SK-N-SH (cell line): ENCODE data around the gene KIF1A. TPM values are rescaled to one million over a fixed set of nuclear protein-coding genes. Genes with fewer than 3 reads are reported as not detected.

Experiments
- CTCF ChIA-PET: fragments of 300-600, 350-600 bp; formaldehyde crosslinking; extraction: SDS; loops from one replicate; lab custom pipeline; 2021; lab: Yijun Ruan, JAX
- POLR2A ChIA-PET: fragments of 350-600 bp; sonication (Branson Sonifier 250); formaldehyde crosslinking; extraction: SDS; loops from one replicate; lab custom pipeline; 2020; ENCODE audit warnings: antibody characterized with exemption, inconsistent platforms; lab: Yijun Ruan, JAX
- DNase-seq: peaks from one replicate; pipeline ENCODE4 v3.0.0; 2012
- H2AFZ ChIP-seq: fragments of 200-600 bp; sonication (generic); 2 replicates; pipeline ENCODE4 v1.8.1; 2016; ENCODE audit warnings: antibody characterized with exemption, mild to moderate bottlenecking, low read depth
- H3F3A ChIP-seq: fragments of 200-600 bp; sonication (generic); replicated peaks from 2 replicates; pipeline ENCODE3; 2016; ENCODE audit warnings: antibody characterized with exemption, mild to moderate bottlenecking; ENCODE audit not compliant: insufficient read depth
- H3K27ac ChIP-seq, 2 experiments: fragments of 200-500 bp in 1 of 2; fragments of 200-600 bp in 1 of 2; sonication (Bioruptor generic) in 1 of 2; sonication (generic), shearing (Covaris generic) in 1 of 2; 2 replicates each; pipeline versions ENCODE4 v1.5.1 to v1.6.1; 2014 to 2016; ENCODE audit warnings: low read depth in 2 of 2, inconsistent platforms in 1 of 2, low read length in 1 of 2, mild to moderate bottlenecking in 1 of 2, mixed read lengths in 1 of 2
- H3K27me3 ChIP-seq: fragments of 200-600 bp; sonication (generic), shearing (Covaris generic); 2 replicates; pipeline ENCODE4 v1.6.1; 2016; ENCODE audit warnings: mixed run types; ENCODE audit not compliant: insufficient read depth
- H3K36me3 ChIP-seq, 2 experiments: fragments of 200-500 bp in 1 of 2; fragments of 200-600 bp in 1 of 2; sonication (Bioruptor generic) in 1 of 2; sonication (generic) in 1 of 2; replicated peaks in 1 of 2; 2 replicates each; pipeline versions ENCODE3 to v1.5.1; 2014 to 2016; ENCODE audit warnings: low read length in 1 of 2, mild to moderate bottlenecking in 1 of 2; ENCODE audit not compliant: insufficient read depth in 2 of 2, control insufficient read depth in 1 of 2
- H3K4me1 ChIP-seq, 2 experiments: fragments of 200-500 bp in 1 of 2; fragments of 200-600 bp in 1 of 2; sonication (Bioruptor generic) in 1 of 2; sonication (generic), shearing (Covaris generic) in 1 of 2; 2 replicates each; pipeline versions ENCODE4 v1.5.1 to v1.6.1; 2014 to 2016; ENCODE audit warnings: low read depth in 1 of 2, low read length in 1 of 2, mixed run types in 1 of 2; ENCODE audit not compliant: insufficient read depth in 2 of 2, control insufficient read depth in 1 of 2
- H3K4me2 ChIP-seq: fragments of 200-600 bp; sonication (generic), shearing (Covaris generic); 2 replicates; pipeline ENCODE4 v1.6.1; 2017; ENCODE audit warnings: mixed run types
- H3K4me3 ChIP-seq, 2 experiments: fragments of 200-500 bp in 1 of 2; fragments of 200-600 bp in 1 of 2; sonication (Bioruptor generic) in 1 of 2; sonication (generic), shearing (Covaris generic) in 1 of 2; 2 replicates each; pipeline versions ENCODE4 v1.5.1 to v1.8.1; 2014 to 2016; ENCODE audit warnings: low read depth in 2 of 2, inconsistent platforms in 1 of 2, low read length in 1 of 2, mild to moderate bottlenecking in 1 of 2, mixed read lengths in 1 of 2, moderate library complexity in 1 of 2
- H3K79me2 ChIP-seq: fragments of 200-600 bp; sonication (generic); 2 replicates; pipeline ENCODE4 v1.8.1; 2017; ENCODE audit warnings: mild to moderate bottlenecking; ENCODE audit not compliant: insufficient read depth
- H3K9ac ChIP-seq: fragments of 200-600 bp; sonication (generic); 2 replicates; pipeline ENCODE4 v1.6.1; 2017; ENCODE audit warnings: mixed run types
- H3K9me2 ChIP-seq: fragments of 200-600 bp; sonication (generic); 2 replicates; pipeline ENCODE4 v1.6.1; 2017; ENCODE audit warnings: mixed run types
- H3K9me3 ChIP-seq: fragments of 200-600 bp; sonication (generic); 2 replicates; pipeline ENCODE4 v1.6.1; 2017; ENCODE audit warnings: mixed run types, mild to moderate bottlenecking, moderate library complexity
- H4K20me1 ChIP-seq: fragments of 200-600 bp; sonication (generic); 2 replicates; pipeline ENCODE4 v1.6.1; 2017; ENCODE audit warnings: mild to moderate bottlenecking, mixed run types; ENCODE audit not compliant: insufficient read depth
- CHD2 ChIP-seq: fragments of 150-350 bp; IDR thresholded peaks from 2 replicates; pipeline ENCODE4 v1.6.1; 2018; ENCODE audit warnings: low read length; ENCODE audit not compliant: partially characterized antibody
- ELF1 ChIP-seq: IDR thresholded peaks from 2 replicates; pipeline ENCODE4 v1.4.0; 2012
- EZH2phosphoT487 ChIP-seq: fragments of 200-600 bp; sonication (generic); IDR thresholded peaks from 2 replicates; pipeline ENCODE4 v1.6.1; 2017; ENCODE audit warnings: low read depth, mixed run types, mild to moderate bottlenecking, antibody characterized with exemption, moderate library complexity, borderline replicate concordance
- FOSL2 ChIP-seq: IDR thresholded peaks from 2 replicates; pipeline ENCODE4 v1.4.0; 2012; ENCODE audit warnings: low read depth, mild to moderate bottlenecking, moderate library complexity, borderline replicate concordance
- GABPA ChIP-seq: IDR thresholded peaks from 2 replicates; pipeline ENCODE4 v1.4.0; 2012; ENCODE audit warnings: low read depth, mild to moderate bottlenecking
- IRF3 ChIP-seq: fragments of 150-350 bp; IDR thresholded peaks from 2 replicates; pipeline ENCODE4 v1.6.1; 2016; ENCODE audit warnings: mild to moderate bottlenecking, low read depth, low read length
- JUND ChIP-seq: IDR thresholded peaks from 2 replicates; pipeline ENCODE4 v1.4.0; 2012
- MEF2A ChIP-seq: IDR thresholded peaks from 2 replicates; pipeline ENCODE4 v1.4.0; 2012; ENCODE audit warnings: low read depth, borderline replicate concordance
- POLR2AphosphoS5 ChIP-seq: IDR thresholded peaks from 2 replicates; pipeline ENCODE4 v1.6.1; 2012; ENCODE audit warnings: low read depth, low read length
- RAD21 ChIP-seq: IDR thresholded peaks from 2 replicates; pipeline ENCODE4 v1.6.1; 2012; ENCODE audit warnings: mild to moderate bottlenecking, low read length
- RFX5 ChIP-seq: IDR thresholded peaks from 2 replicates; pipeline ENCODE4 v1.6.1; 2012; ENCODE audit warnings: mild to moderate bottlenecking, improper control_type of control experiment, low read length
- TAF1 ChIP-seq: IDR thresholded peaks from 2 replicates; pipeline ENCODE4 v1.6.1; 2012; ENCODE audit warnings: low read depth, mild to moderate bottlenecking, low read length, moderate library complexity, borderline replicate concordance
- TCF12 ChIP-seq: IDR thresholded peaks from 2 replicates; pipeline ENCODE4 v1.4.0; 2012
- TEAD4 ChIP-seq: IDR thresholded peaks from 2 replicates; pipeline ENCODE4 v1.4.0; 2012; ENCODE audit warnings: mild to moderate bottlenecking, borderline replicate concordance; ENCODE audit not compliant: insufficient read depth
- USF1 ChIP-seq: IDR thresholded peaks from 2 replicates; pipeline ENCODE4 v1.4.0; 2012; ENCODE audit warnings: low read depth, borderline replicate concordance
- USF2 ChIP-seq: fragments of 150-350 bp; IDR thresholded peaks from 2 replicates; pipeline ENCODE4 v1.6.1; 2017; ENCODE audit warnings: antibody characterized with exemption, low read length, low read depth, borderline replicate concordance
- YY1 ChIP-seq: IDR thresholded peaks from 2 replicates; pipeline ENCODE4 v1.4.0; 2012; ENCODE audit warnings: low read depth, mild to moderate bottlenecking
- WGBS: methylation state at CpG from one replicate; pipeline ENCODE4 v1.1.6; 2017; ENCODE audit warnings: low lambda C conversion rate; 5-methylcytosine and 5-hydroxymethylcytosine counted together
- polyA plus RNA-seq, 3 experiments: library from polyadenylated mRNA; depleted of rRNA; stranded (reverse); fragments of >200 nt; gene quantifications; 2 replicates each; pipeline ENCODE4 v1.2.3, GENCODE V29; 2012
- TF ChIP-seq, protein P1 (sequence below): IDR thresholded peaks from 2 replicates; pipeline ENCODE4; 2012
- TF ChIP-seq, protein P2 (sequence below): IDR thresholded peaks from 2 replicates; pipeline ENCODE4 v1.4.0; 2012; ENCODE audit warnings: low read depth, borderline replicate concordance

The KIF1A gene
- polyA plus RNA-seq, 1 of the 3 experiments (the other 2 are of a cell fraction): 0.21 TPM

- peak; percentile 29 for DNase-seq
- 67% methylated on average over 12 of the region's 25 CpGs for WGBS
- H3K9me2 ChIP-seq: no peaks in the 10 kb centered on the region
- no peaks in the 10 kb centered on the region for H3K9me3 ChIP-seq
- CTCF ChIA-PET: interaction anchor here (0.9 to 1.8 kb wide), 3 partner anchors 13 to 29 kb away, joined by 3 to 6 read pairs (median 5); no protein-coding TSS in a partner anchor
- H3K4me3 ChIP-seq: no peak overlapping the region
- H4K20me1 ChIP-seq: no peaks in the 10 kb centered on the region
- H3F3A ChIP-seq: no peaks in the 10 kb centered on the region
- H3K36me3 ChIP-seq: no peaks in the 10 kb centered on the region
- no peak overlapping the region for H3K4me2 ChIP-seq
- POLR2A ChIA-PET: no interaction called here
- no peaks in the 10 kb centered on the region; the same call in 1 of the 2 replicates for H3K27me3 ChIP-seq
- TF ChIP-seq MEF2A (no peak), USF1 (no peak), ELF1 (no peak)
- H3K79me2 ChIP-seq: no peaks in the 10 kb centered on the region
- H3K27ac ChIP-seq: no peak overlapping the region
- no peak overlapping the region for H3K9ac ChIP-seq
- H2AFZ ChIP-seq: no peak overlapping the region
- H3K4me1 ChIP-seq: no peaks in the 10 kb centered on the region
Measured at GRCh38 chr2:240869109-240869955, 49.3 kb upstream of the KIF1A start.

GRCh38 chr2:240868286-240869108 lies 48.5 kb upstream of the KIF1A start, which contains the start of gene AGXT:
Gene AGXT (plus strand): TSS chr2:240868824. CDS start chr2:240868866, 42 bp downstream.
- no peaks in the 10 kb centered on the region for H4K20me1 ChIP-seq
- no peaks in the 10 kb centered on the region for H3K9me3 ChIP-seq
- no peak for DNase-seq
- no peak within 1 kb of the TSS for H2AFZ ChIP-seq
- H3K36me3 ChIP-seq: no peaks in the 10 kb centered on the region
- ChIA-PET CTCF (interaction anchor here (1.6 to 1.8 kb wide), 2 partner anchors 14 to 28 kb away, joined by 5 to 6 read pairs; no protein-coding TSS in a partner anchor), POLR2A (no interaction called here)
- no peak within 1 kb of the TSS for H3K4me3 ChIP-seq
- H3K27ac ChIP-seq: no peak within 1 kb of the TSS
- H3K9ac ChIP-seq: no peak within 1 kb of the TSS
- 39% methylated on average over 11 of the region's 21 CpGs for WGBS
- no peaks in the 10 kb centered on the region for H3K4me1 ChIP-seq
- no peak within 1 kb of the TSS for H3K4me2 ChIP-seq
- H3F3A ChIP-seq: no peaks in the 10 kb centered on the region
- no peaks in the 10 kb centered on the region for H3K9me2 ChIP-seq
- no peaks in the 10 kb centered on the region for H3K79me2 ChIP-seq
- H3K27me3 ChIP-seq: peaks cover 2% of the 10 kb centered on the region; the same call in 1 of the 2 replicates
- TF ChIP-seq RFX5 (no peak), CHD2 (no peak), FOSL2 (no peak), GABPA (no peak), RAD21 (no peak), TEAD4 (no peak), YY1 (no peak), USF2 (no peak), JUND (no peak), IRF3 (no peak), POLR2AphosphoS5 (no peak), TCF12 (no peak), EZH2phosphoT487 (no peak), TAF1 (no peak)
- TF ChIP-seq, protein P1, sequence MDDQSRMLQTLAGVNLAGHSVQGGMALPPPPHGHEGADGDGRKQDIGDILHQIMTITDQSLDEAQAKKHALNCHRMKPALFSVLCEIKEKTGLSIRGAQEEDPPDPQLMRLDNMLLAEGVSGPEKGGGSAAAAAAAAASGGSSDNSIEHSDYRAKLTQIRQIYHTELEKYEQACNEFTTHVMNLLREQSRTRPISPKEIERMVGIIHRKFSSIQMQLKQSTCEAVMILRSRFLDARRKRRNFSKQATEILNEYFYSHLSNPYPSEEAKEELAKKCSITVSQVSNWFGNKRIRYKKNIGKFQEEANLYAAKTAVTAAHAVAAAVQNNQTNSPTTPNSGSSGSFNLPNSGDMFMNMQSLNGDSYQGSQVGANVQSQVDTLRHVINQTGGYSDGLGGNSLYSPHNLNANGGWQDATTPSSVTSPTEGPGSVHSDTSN: no peak
- TF ChIP-seq, protein P2, sequence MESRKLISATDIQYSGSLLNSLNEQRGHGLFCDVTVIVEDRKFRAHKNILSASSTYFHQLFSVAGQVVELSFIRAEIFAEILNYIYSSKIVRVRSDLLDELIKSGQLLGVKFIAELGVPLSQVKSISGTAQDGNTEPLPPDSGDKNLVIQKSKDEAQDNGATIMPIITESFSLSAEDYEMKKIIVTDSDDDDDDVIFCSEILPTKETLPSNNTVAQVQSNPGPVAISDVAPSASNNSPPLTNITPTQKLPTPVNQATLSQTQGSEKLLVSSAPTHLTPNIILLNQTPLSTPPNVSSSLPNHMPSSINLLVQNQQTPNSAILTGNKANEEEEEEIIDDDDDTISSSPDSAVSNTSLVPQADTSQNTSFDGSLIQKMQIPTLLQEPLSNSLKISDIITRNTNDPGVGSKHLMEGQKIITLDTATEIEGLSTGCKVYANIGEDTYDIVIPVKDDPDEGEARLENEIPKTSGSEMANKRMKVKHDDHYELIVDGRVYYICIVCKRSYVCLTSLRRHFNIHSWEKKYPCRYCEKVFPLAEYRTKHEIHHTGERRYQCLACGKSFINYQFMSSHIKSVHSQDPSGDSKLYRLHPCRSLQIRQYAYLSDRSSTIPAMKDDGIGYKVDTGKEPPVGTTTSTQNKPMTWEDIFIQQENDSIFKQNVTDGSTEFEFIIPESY: no peak
